ENCODE measurements around the gene SAMD8.

Gene SAMD8

DNA sequence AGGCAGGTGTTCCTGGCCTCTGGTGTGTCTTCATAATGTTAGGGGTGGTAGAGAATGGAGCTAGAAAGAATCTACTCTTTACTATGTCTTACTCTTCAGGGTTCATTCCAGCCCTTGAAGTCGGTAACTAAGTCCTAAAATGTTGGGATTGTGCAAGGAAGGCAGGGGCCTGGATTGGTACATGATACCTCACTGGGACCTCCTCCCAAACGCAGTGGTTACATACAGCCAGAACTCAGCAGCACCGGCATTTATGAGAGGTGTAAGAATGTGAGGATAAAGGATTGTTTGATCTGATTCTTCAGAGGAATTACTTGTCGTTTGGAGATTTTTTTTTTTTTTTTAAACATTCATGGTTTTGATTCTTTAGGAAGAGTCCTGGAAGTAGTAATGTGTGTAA, 117.4 kb downstream of the SAMD8 start:
- Histone ChIP-seq H3K18ac (ENCODE audit: low read length) (no peak overlapping the region), H3K9ac (ENCODE audit: low read length) (no peak overlapping the region), H3K23ac (ENCODE audit: low read length) (no peak overlapping the region), H3K4me1 (ENCODE audit: control insufficient read depth, low read depth, low read length) (peaks cover 22% of the 10 kb centered on the region), H3K27ac (ENCODE audit: low read depth, low read length) (no peak overlapping the region), H3K4me3 (ENCODE audit: low read length) (no peak overlapping the region), H2BK5ac (ENCODE audit: low read length) (no peak overlapping the region), H4K5ac (ENCODE audit: low read length) (no peak overlapping the region), H3K4me2 (ENCODE audit: low read length) (no peak overlapping the region), H3K56ac (ENCODE audit: low read length) (no peak overlapping the region), H2BK15ac (replicated peaks; ENCODE audit: low read depth) (no peak overlapping the region), H2AK5ac (ENCODE audit: low read length) (no peak overlapping the region), H4K8ac (ENCODE audit: low read depth, low read length) (no peak overlapping the region), H2BK120ac (ENCODE audit: low read depth, low read length) (no peak overlapping the region), H3K4ac (ENCODE audit: low read depth, low read length) (no peak overlapping the region), H3K79me2 (ENCODE audit: control insufficient read depth, insufficient read depth, low read length) (peaks cover 40% of the 10 kb centered on the region), H3K36me3 (ENCODE audit: control insufficient read depth, insufficient read depth, low read length) (peaks cover 14% of the 10 kb centered on the region), H3K79me1 (ENCODE audit: low read length) (peaks cover 9% of the 10 kb centered on the region), H3K27me3 (ENCODE audit: insufficient read depth, low read length, poor library complexity) (no peaks in the 10 kb centered on the region)
- no peak for DNase-seq
- no CpG with 5 or more reads among the region's 4 CpGs for WGBS (ENCODE audit: extremely low coverage, insufficient coverage, low lambda C conversion rate)

DNA sequence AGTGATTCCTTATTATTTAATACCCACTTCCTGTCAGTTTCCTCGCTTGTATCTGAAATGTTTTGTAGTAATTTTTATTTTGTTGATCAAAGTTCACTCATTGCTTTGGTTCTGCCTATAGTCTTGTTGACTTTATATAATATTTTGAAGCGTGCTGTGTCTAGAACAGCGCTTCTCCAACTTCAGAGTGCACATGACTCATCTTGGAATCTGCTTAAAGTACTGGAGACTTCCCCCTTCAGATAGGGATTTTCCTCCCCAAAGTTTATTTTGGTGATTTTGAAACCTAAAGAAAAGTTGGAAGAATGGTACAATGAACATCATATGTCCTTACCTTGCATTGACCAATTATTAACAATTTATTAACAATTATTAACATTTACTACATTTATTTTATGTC, 118.5 kb downstream of the SAMD8 start:
- no peak overlapping the region for H3K4ac ChIP-seq (ENCODE audit: low read depth, low read length)
- no peak overlapping the region for H2AK5ac ChIP-seq (ENCODE audit: low read length)
- no peak overlapping the region for H3K18ac ChIP-seq (ENCODE audit: low read length)
- H4K5ac ChIP-seq (ENCODE audit: low read length), result no peak overlapping the region
- no peak overlapping the region for H3K9ac ChIP-seq (ENCODE audit: low read length)
- H3K79me2 ChIP-seq (ENCODE audit: control insufficient read depth, insufficient read depth, low read length), result peaks cover 32% of the 10 kb centered on the region
- DNase-seq, result no peak
- no peak overlapping the region for H2BK5ac ChIP-seq (ENCODE audit: low read length)
- no peak overlapping the region for H2BK15ac ChIP-seq (replicated peaks; ENCODE audit: low read depth)
- H3K23ac ChIP-seq (ENCODE audit: low read length), result no peak overlapping the region
- peaks cover 12% of the 10 kb centered on the region for H3K36me3 ChIP-seq (ENCODE audit: control insufficient read depth, insufficient read depth, low read length)
- WGBS (ENCODE audit: extremely low coverage, insufficient coverage, low lambda C conversion rate), result no CpG with 5 or more reads among the region's 3 CpGs
- H3K79me1 ChIP-seq (ENCODE audit: low read length), result peaks cover 6% of the 10 kb centered on the region
- no peak overlapping the region for H3K27ac ChIP-seq (ENCODE audit: low read depth, low read length)
- no peak overlapping the region for H4K8ac ChIP-seq (ENCODE audit: low read depth, low read length)
- H3K27me3 ChIP-seq (ENCODE audit: insufficient read depth, low read length, poor library complexity), result no peaks in the 10 kb centered on the region
- no peak overlapping the region for H2BK120ac ChIP-seq (ENCODE audit: low read depth, low read length)
- no peak overlapping the region for H3K56ac ChIP-seq (ENCODE audit: low read length)
- H3K4me2 ChIP-seq (ENCODE audit: low read length), result no peak overlapping the region
- H3K4me1 ChIP-seq (ENCODE audit: control insufficient read depth, low read depth, low read length), result peaks cover 13% of the 10 kb centered on the region
- no peak overlapping the region for H3K4me3 ChIP-seq (ENCODE audit: low read length)

DNA sequence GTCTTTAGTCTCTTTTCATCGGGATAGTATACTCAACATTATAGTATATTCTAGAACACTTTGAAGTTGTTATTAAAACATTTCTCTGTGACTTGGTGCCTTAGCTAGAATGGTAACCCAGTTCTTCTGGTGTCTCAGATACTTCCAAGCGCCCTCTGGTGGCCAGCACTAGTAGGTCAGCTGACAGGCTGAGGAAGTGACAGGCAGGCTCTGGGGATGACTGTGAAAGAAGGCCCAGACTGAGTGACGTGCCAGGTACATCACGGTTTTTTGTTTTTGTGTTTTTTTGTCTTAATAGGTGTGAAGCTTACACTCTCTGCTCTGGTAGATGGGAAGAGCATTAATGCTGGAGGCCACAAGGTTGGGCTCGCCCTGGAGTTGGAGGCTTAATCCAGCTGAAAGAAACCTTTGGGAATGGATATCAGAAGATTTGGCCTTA, 119.2 kb downstream of the SAMD8 start:
- H3K18ac ChIP-seq (ENCODE audit: low read length), result no peak overlapping the region
- no peak overlapping the region for H3K23ac ChIP-seq (ENCODE audit: low read length)
- no peak overlapping the region for H3K4me2 ChIP-seq (ENCODE audit: low read length)
- no peak overlapping the region for H2BK5ac ChIP-seq (ENCODE audit: low read length)
- no peak overlapping the region for H3K56ac ChIP-seq (ENCODE audit: low read length)
- H4K5ac ChIP-seq (ENCODE audit: low read length), result no peak overlapping the region
- H3K79me1 ChIP-seq (ENCODE audit: low read length), result peaks cover 6% of the 10 kb centered on the region
- no peak overlapping the region for H3K4ac ChIP-seq (ENCODE audit: low read depth, low read length)
- no peak overlapping the region for H2BK120ac ChIP-seq (ENCODE audit: low read depth, low read length)
- no CpG with 5 or more reads among the region's 5 CpGs for WGBS (ENCODE audit: extremely low coverage, insufficient coverage, low lambda C conversion rate)
- H2BK15ac ChIP-seq (replicated peaks; ENCODE audit: low read depth), result no peak overlapping the region
- peaks cover 29% of the 10 kb centered on the region for H3K79me2 ChIP-seq (ENCODE audit: control insufficient read depth, insufficient read depth, low read length)
- no peak overlapping the region for H2AK5ac ChIP-seq (ENCODE audit: low read length)
- H3K27me3 ChIP-seq (ENCODE audit: insufficient read depth, low read length, poor library complexity), result no peaks in the 10 kb centered on the region
- no peak overlapping the region for H3K4me3 ChIP-seq (ENCODE audit: low read length)
- peak; percentile 91 for DNase-seq
- H3K9ac ChIP-seq (ENCODE audit: low read length), result no peak overlapping the region
- H3K27ac ChIP-seq (ENCODE audit: low read depth, low read length), result no peak overlapping the region
- H3K36me3 ChIP-seq (ENCODE audit: control insufficient read depth, insufficient read depth, low read length), result peaks cover 12% of the 10 kb centered on the region
- no peak overlapping the region for H4K8ac ChIP-seq (ENCODE audit: low read depth, low read length)
- peaks cover 11% of the 10 kb centered on the region for H3K4me1 ChIP-seq (ENCODE audit: control insufficient read depth, low read depth, low read length)

All from mesendoderm (in vitro differentiated cells).